H1 (cell line): ENCODE results near the gene CD52. TPM values are rescaled to one million over a fixed set of nuclear protein-coding genes. Genes with fewer than 3 reads are reported as not detected.
A peak's percentile ranks its signal among the peaks of the same experiment; 100 is the strongest.

ENCODE experiments used
- CTCF ChIA-PET: fragments of 300-600 bp; sonication (Branson Sonifier 250); formaldehyde crosslinking; loops from one replicate; lab custom pipeline; 2021; ENCODE audit not compliant: partially characterized antibody; lab: Charles Lee
- POLR2A ChIA-PET: fragments of 300-600 bp; sonication (Branson Sonifier 250); formaldehyde crosslinking; loops from one replicate; lab custom pipeline; 2021; ENCODE audit warnings: inconsistent platforms; ENCODE audit not compliant: partially characterized antibody; lab: Charles Lee
- DNase-seq, 2 experiments: peaks; one replicate each; pipeline versions ENCODE4 v3.0.0 to v3.0.0-alpha.2; 2010 to 2022; ENCODE audit warnings: low spot score in 2 of 2, low read depth in 1 of 2, mixed read lengths in 1 of 2
- FAIRE-seq: peaks from 2 replicates; lab custom pipeline; 2011; peaks lifted over from hg19 to GRCh38; lab: Jason Lieb, UNC
- H2AFZ ChIP-seq: 2 replicates; pipeline ENCODE4 v1.8.1; 2012; ENCODE audit warnings: low read length, inconsistent platforms
- H2AK5ac ChIP-seq: 2 replicates; pipeline ENCODE4 v1.6.1; 2013; ENCODE audit warnings: low read depth, low read length
- H2BK120ac ChIP-seq: replicated peaks from 2 replicates; pipeline ENCODE3; 2013; ENCODE audit warnings: low read depth, low read length, inconsistent platforms
- H2BK12ac ChIP-seq: 2 replicates; pipeline ENCODE4 v1.6.1; 2013; ENCODE audit warnings: low read depth, low read length
- H2BK15ac ChIP-seq: 2 replicates; pipeline ENCODE4 v1.6.1; 2013; ENCODE audit warnings: low read length
- H2BK20ac ChIP-seq: 2 replicates; pipeline ENCODE4 v1.6.1; 2013; ENCODE audit warnings: low read length
- H2BK5ac ChIP-seq: 2 replicates; pipeline ENCODE4 v1.6.1; 2013; ENCODE audit warnings: low read depth, low read length
- H3K14ac ChIP-seq: 2 replicates; pipeline ENCODE4 v1.6.1; 2013; ENCODE audit warnings: inconsistent platforms; ENCODE audit not compliant: insufficient read length
- H3K18ac ChIP-seq: 2 replicates; pipeline ENCODE4 v1.6.1; 2013; ENCODE audit warnings: low read length; ENCODE audit errors: extremely low read depth
- H3K23ac ChIP-seq: 2 replicates; pipeline ENCODE4 v1.6.1; 2013; ENCODE audit warnings: inconsistent platforms; ENCODE audit not compliant: insufficient read length
- H3K23me2 ChIP-seq: 2 replicates; pipeline ENCODE4 v1.6.1; 2013; ENCODE audit warnings: low read depth, low read length
- H3K27ac ChIP-seq: 2 replicates; pipeline ENCODE4 v1.6.1; 2011; ENCODE audit warnings: low read depth, low read length, inconsistent platforms
- H3K27me3 ChIP-seq, 4 experiments: replicated peaks in 1 of 4; 1 replicate in 1 of 4; 2 replicates in 3 of 4; pipeline versions ENCODE4 v1.6.1 to v1.8.1; 2011 to 2013; ENCODE audit warnings: low read length in 3 of 4, mild to moderate bottlenecking in 3 of 4, inconsistent platforms in 2 of 4, mixed read lengths in 2 of 4, moderate library complexity in 1 of 4; ENCODE audit not compliant: control insufficient read depth in 3 of 4, insufficient read depth in 3 of 4; ENCODE audit errors: extremely low read depth in 1 of 4
- H3K36me3 ChIP-seq, 4 experiments: 2 replicates each; pipeline versions ENCODE4 v1.6.1 to v1.8.1; 2011 to 2013; ENCODE audit warnings: mild to moderate bottlenecking in 4 of 4, low read length in 3 of 4, moderate library complexity in 2 of 4, control low read depth in 1 of 4, inconsistent platforms in 1 of 4; ENCODE audit not compliant: insufficient read depth in 4 of 4, control insufficient read depth in 2 of 4
- H3K4ac ChIP-seq: replicated peaks from 2 replicates; pipeline ENCODE3; 2013; ENCODE audit warnings: low read length, low read depth, mixed read lengths, inconsistent platforms; ENCODE audit not compliant: insufficient read length
- H3K4me1 ChIP-seq, 4 experiments: replicated peaks in 1 of 4; 1 replicate in 1 of 4; 2 replicates in 3 of 4; pipeline versions ENCODE4 v1.6.1 to v1.8.1; 2011 to 2013; ENCODE audit warnings: low read length in 3 of 4, inconsistent platforms in 2 of 4, mixed read lengths in 1 of 4; ENCODE audit not compliant: insufficient read depth in 4 of 4, control insufficient read depth in 3 of 4
- H3K4me2 ChIP-seq, 2 experiments: 2 replicates each; pipeline versions ENCODE4 v1.6.1 to v1.8.1; 2011 to 2013; ENCODE audit warnings: low read depth in 2 of 2, low read length in 2 of 2, control low read depth in 1 of 2, inconsistent platforms in 1 of 2, mild to moderate bottlenecking in 1 of 2; ENCODE audit not compliant: insufficient read depth in 1 of 2
- H3K4me3 ChIP-seq, 4 experiments: fragments of 200-600, 300-600 bp in 1 of 4; sonication (generic), shearing (Covaris generic), sonication (Bioruptor Twin) in 1 of 4; 2 replicates each; pipeline versions ENCODE4 v1.5.1 to v1.8.1; 2011 to 2016; ENCODE audit warnings: low read length in 4 of 4, low read depth in 3 of 4, control low read depth in 2 of 4, inconsistent platforms in 2 of 4, mild to moderate bottlenecking in 2 of 4, mixed read lengths in 1 of 4, moderate library complexity in 1 of 4; ENCODE audit not compliant: insufficient read depth in 2 of 4; ENCODE audit errors: extremely low read depth in 1 of 4
- H3K56ac ChIP-seq: replicated peaks from 2 replicates; pipeline ENCODE3; 2013; ENCODE audit warnings: low read depth, mild to moderate bottlenecking, mixed read lengths, low read length, inconsistent platforms; ENCODE audit not compliant: insufficient read length
- H3K79me1 ChIP-seq: 2 replicates; pipeline ENCODE4 v1.6.1; 2013; ENCODE audit warnings: low read depth, low read length, control low read depth
- H3K79me2 ChIP-seq, 2 experiments: 2 replicates each; pipeline versions ENCODE4 v1.6.1 to v1.8.1; 2012 to 2013; ENCODE audit warnings: low read length in 2 of 2, mild to moderate bottlenecking in 2 of 2, inconsistent platforms in 1 of 2; ENCODE audit not compliant: insufficient read depth in 2 of 2, control insufficient read depth in 1 of 2
- H3K9ac ChIP-seq, 4 experiments: replicated peaks in 1 of 4; 1 replicate in 1 of 4; 2 replicates in 3 of 4; pipeline versions ENCODE4 v1.6.1 to v1.8.1; 2011 to 2013; ENCODE audit warnings: low read depth in 3 of 4, low read length in 3 of 4, control low read depth in 2 of 4, mild to moderate bottlenecking in 2 of 4, moderate library complexity in 2 of 4, inconsistent platforms in 1 of 4; ENCODE audit errors: extremely low read depth in 1 of 4
- H3K9me3 ChIP-seq, 2 experiments: 2 replicates each; pipeline versions ENCODE4 v1.6.1 to v1.8.1; 2012 to 2013; ENCODE audit warnings: mild to moderate bottlenecking in 2 of 2, moderate library complexity in 2 of 2, control low read depth in 1 of 2, inconsistent platforms in 1 of 2, low read depth in 1 of 2, low read length in 1 of 2, mixed read lengths in 1 of 2; ENCODE audit not compliant: insufficient read depth in 2 of 2
- H4K20me1 ChIP-seq, 2 experiments: replicated peaks in 1 of 2; 2 replicates each; pipeline versions ENCODE3 to v1.8.1; 2011 to 2013; ENCODE audit warnings: inconsistent platforms in 2 of 2, low read length in 2 of 2, mild to moderate bottlenecking in 1 of 2; ENCODE audit not compliant: insufficient read depth in 2 of 2, control insufficient read depth in 1 of 2
- H4K5ac ChIP-seq: 2 replicates; pipeline ENCODE4 v1.6.1; 2013; ENCODE audit warnings: low read length, low read depth, mixed read lengths, inconsistent platforms; ENCODE audit not compliant: insufficient read length
- H4K8ac ChIP-seq: 2 replicates; pipeline ENCODE4 v1.8.0; 2013; ENCODE audit warnings: mild to moderate bottlenecking, moderate library complexity, low read length, inconsistent platforms; ENCODE audit not compliant: insufficient read depth; ENCODE audit errors: extremely low read depth
- H4K91ac ChIP-seq: replicated peaks from 2 replicates; pipeline ENCODE3; 2013; ENCODE audit warnings: low read length, mixed read lengths, inconsistent platforms; ENCODE audit not compliant: insufficient read length
- BACH1 ChIP-seq: IDR thresholded peaks from 2 replicates; pipeline ENCODE4 v1.6.1; 2012; ENCODE audit warnings: low read length, improper control_type of control experiment
- CBX5 ChIP-seq: fragments of 300-800, 300-1000 bp; sonication (generic); IDR thresholded peaks from 2 replicates; pipeline ENCODE4 v1.7.1; 2016; ENCODE audit warnings: antibody characterized with exemption, low read length, low read depth
- CEBPB ChIP-seq: IDR thresholded peaks from 2 replicates; pipeline ENCODE4 v1.6.1; 2012; ENCODE audit warnings: low read depth, low read length
- GTF2F1 ChIP-seq: IDR thresholded peaks from 2 replicates; pipeline ENCODE4 v1.6.1; 2012; ENCODE audit warnings: low read depth, low read length, improper control_type of control experiment, borderline replicate concordance
- HDAC6 ChIP-seq: IDR thresholded peaks from one replicate; pipeline ENCODE4 v1.7.1; 2012; ENCODE audit warnings: low read depth, mild to moderate bottlenecking, inconsistent platforms, low read length, moderate library complexity
- JUND ChIP-seq: IDR thresholded peaks from 2 replicates; pipeline ENCODE4 v1.6.1; 2011; ENCODE audit warnings: mild to moderate bottlenecking, improper control_type of control experiment, low read length
- KDM4A ChIP-seq: IDR thresholded peaks from one replicate; pipeline ENCODE4 v1.7.1; 2012; ENCODE audit warnings: low read depth, mild to moderate bottlenecking, moderate library complexity, low read length, inconsistent platforms; ENCODE audit not compliant: severe bottlenecking
- MAFK ChIP-seq: IDR thresholded peaks from 2 replicates; pipeline ENCODE4 v1.6.1; 2012; ENCODE audit warnings: low read depth, mild to moderate bottlenecking, improper control_type of control experiment, low read length
- RBBP5 ChIP-seq: IDR thresholded peaks from 2 replicates; pipeline ENCODE4 v1.7.1; 2012; ENCODE audit warnings: low read depth, mild to moderate bottlenecking, inconsistent platforms, low read length, moderate library complexity, borderline replicate concordance
- RFX5 ChIP-seq: IDR thresholded peaks from 2 replicates; pipeline ENCODE4 v1.6.1; 2011; ENCODE audit warnings: low read depth, low read length, improper control_type of control experiment, borderline replicate concordance
- SIX5 ChIP-seq: IDR thresholded peaks from 2 replicates; pipeline ENCODE4 v1.6.1; 2011; ENCODE audit warnings: mild to moderate bottlenecking, low read depth, low read length
- TCF12 ChIP-seq: IDR thresholded peaks from 2 replicates; pipeline ENCODE4 v1.6.1; 2011; ENCODE audit warnings: low read depth, mild to moderate bottlenecking, low read length
- TEAD4 ChIP-seq: IDR thresholded peaks from 2 replicates; pipeline ENCODE4 v1.6.1; 2012; ENCODE audit warnings: low read depth, low read length, inconsistent platforms, mixed read lengths
- WGBS, 2 experiments: shearing (Covaris generic) in 1 of 2; methylation state at CpG; one replicate each; pipeline versions ENCODE4 v1.1.6 to v1.1.7; 2013 to 2015; ENCODE audit warnings: low lambda C conversion rate in 2 of 2, mixed read lengths in 2 of 2, inconsistent platforms in 1 of 2, low coverage in 1 of 2, missing lambda C conversion rate in 1 of 2; ENCODE audit not compliant: insufficient replicate concordance in 2 of 2, insufficient coverage in 1 of 2, insufficient read length in 1 of 2; ENCODE audit errors: extremely low coverage in 1 of 2, missing lambda C conversion rate in 1 of 2; 5-methylcytosine and 5-hydroxymethylcytosine counted together
- polyA plus RNA-seq, 7 experiments: library from polyadenylated mRNA; depleted of rRNA in 3 of 7; stranded (reverse) in 5 of 7; unstranded in 2 of 7; fragments of >200 nt in 5 of 7; fragments of 200-250 nt in 2 of 7; gene quantifications; 1 replicate in 5 of 7; 2 replicates in 1 of 7; 4 replicates in 1 of 7; pipeline versions ENCODE4 v1.2.1 to v1.2.3, GENCODE V29; 2011 to 2013; ENCODE audit warnings: missing spikeins in 2 of 7, mixed read lengths in 2 of 7
- total RNA-seq: library from RNA; stranded (reverse); fragmentation: NEBNext Ultra II Directional; extraction: Animal tissue kit (Norgen Biotek cat#: 25700); gene quantifications from 2 replicates; pipeline ENCODE4 v1.2.1, GENCODE V29; 2021

The CD52 gene
- total and polyA plus RNA-seq, 2 of the 8 experiments (the other 6 are each of a cell fraction or from before 2014, with no cell fraction given) = 2.4 to 3.1 TPM

GRCh38 chr1:26338670-26339069, 20.9 kb downstream of the CD52 start:
- H3K27me3 ChIP-seq = peaks cover 0 to 11% (median 5%) of the 10 kb centered on the region in 4 experiments; a peak in 5 of 7 replicates
- H3K79me1 ChIP-seq = no peaks in the 10 kb centered on the region
- peaks cover 3 to 12% (median 6%) of the 10 kb centered on the region in 4 experiments for H3K4me1 ChIP-seq
- CTCF ChIA-PET = interaction anchor here (0.6 to 57.0 kb wide), 15 partner anchors 9 to 482 kb away, joined by 3 to 1530 read pairs (median 4); partner anchors contain the start of genes SH3BGRL3 and UBXN11
- H3K56ac ChIP-seq = no peak overlapping the region
- H2BK15ac ChIP-seq = no peak overlapping the region
- H3K4ac ChIP-seq = no peak overlapping the region
- no peaks in the 10 kb centered on the region for H4K20me1 ChIP-seq
- H2BK120ac ChIP-seq = no peak overlapping the region
- H2BK5ac ChIP-seq = no peak overlapping the region
- no peak for FAIRE-seq
- no peaks in the 10 kb centered on the region for H3K79me2 ChIP-seq
- no peak overlapping the region for H3K4me3 ChIP-seq
- H3K14ac ChIP-seq = no peak overlapping the region
- H3K4me2 ChIP-seq = no peak overlapping the region
- POLR2A ChIA-PET = interaction anchor here (4.4 to 6.1 kb wide), 2 partner anchors 10 to 73 kb away, joined by 32 to 44 read pairs; partner anchors contain the start of gene LIN28A
- no peak overlapping the region for H4K8ac ChIP-seq
- H2BK20ac ChIP-seq = no peak overlapping the region
- no peak overlapping the region for H4K5ac ChIP-seq
- no peak overlapping the region for H2AFZ ChIP-seq
- H3K23me2 ChIP-seq = peaks cover 8% of the 10 kb centered on the region; the same call in 1 of the 2 replicates
- H2AK5ac ChIP-seq = no peak overlapping the region
- no peak overlapping the region for H3K9ac ChIP-seq
- no peaks in the 10 kb centered on the region for H3K9me3 ChIP-seq
- WGBS, 2 experiments = 86% methylated on average over 1 of the region's 1 CpG; no CpG with 5 or more reads in 1 of the 2 experiments
- H3K23ac ChIP-seq = no peak overlapping the region
- DNase-seq = no peak
- no peaks in the 10 kb centered on the region for H3K36me3 ChIP-seq
- no peak overlapping the region for H4K91ac ChIP-seq
- H3K18ac ChIP-seq = no peak overlapping the region
- H2BK12ac ChIP-seq = 0 out of 2 replicates have a peak overlapping the region, but pooled peaks have one; percentile 2
- H3K27ac ChIP-seq = no peak overlapping the region
- TF ChIP-seq RFX5 (no peak), KDM4A (no peak), CEBPB (no peak), CBX5 (no peak), TCF12 (no peak), GTF2F1 (no peak), SIX5 (no peak), HDAC6 (no peak), BACH1 (no peak), RBBP5 (no peak), JUND (no peak), MAFK (no peak), TEAD4 (no peak)
